Measurements from ENCODE around the gene ANO9.

The ANO9 gene

DNA sequence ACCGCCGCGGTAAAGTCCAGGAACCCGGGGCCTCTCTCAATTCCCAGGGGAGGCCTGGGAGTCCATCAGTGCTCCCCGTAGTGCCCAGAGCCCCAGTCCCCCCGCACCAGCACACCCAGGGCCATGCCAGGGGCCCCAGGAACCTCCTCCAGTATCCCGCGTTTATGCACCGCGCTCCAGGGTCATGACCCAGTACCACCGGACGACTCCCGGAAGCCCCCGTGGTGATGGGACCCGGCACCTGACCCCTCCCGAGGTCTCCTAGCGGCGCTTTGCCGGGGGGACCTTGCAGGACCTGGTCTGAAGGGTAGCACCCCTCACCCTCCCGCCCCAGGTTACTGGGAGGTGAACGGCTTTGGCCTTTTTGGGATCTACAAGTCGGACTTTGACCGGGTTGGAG lies 61.3 kb downstream of the ANO9 start:
- DNase-seq: no peak

DNA sequence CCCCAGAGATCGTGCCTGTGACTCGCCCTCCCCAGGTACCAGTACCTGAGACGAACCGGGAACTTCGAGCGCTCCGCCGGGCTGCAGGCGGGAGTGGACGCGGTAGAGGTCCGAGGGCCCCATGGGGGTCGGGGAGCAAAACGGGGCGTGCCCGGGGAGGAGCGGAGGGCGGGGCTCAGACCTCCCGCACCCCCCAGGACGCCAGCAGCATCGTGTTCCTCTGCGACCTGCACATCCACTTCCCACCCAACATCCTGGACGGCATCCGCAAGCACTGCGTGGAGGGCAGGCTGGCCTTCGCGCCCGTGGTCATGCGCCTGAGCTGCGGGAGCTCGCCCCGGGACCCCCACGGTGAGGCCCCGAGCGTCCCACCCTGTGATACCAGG lies 61.7 kb downstream of the ANO9 start:
- DNase-seq: no peak

DNA sequence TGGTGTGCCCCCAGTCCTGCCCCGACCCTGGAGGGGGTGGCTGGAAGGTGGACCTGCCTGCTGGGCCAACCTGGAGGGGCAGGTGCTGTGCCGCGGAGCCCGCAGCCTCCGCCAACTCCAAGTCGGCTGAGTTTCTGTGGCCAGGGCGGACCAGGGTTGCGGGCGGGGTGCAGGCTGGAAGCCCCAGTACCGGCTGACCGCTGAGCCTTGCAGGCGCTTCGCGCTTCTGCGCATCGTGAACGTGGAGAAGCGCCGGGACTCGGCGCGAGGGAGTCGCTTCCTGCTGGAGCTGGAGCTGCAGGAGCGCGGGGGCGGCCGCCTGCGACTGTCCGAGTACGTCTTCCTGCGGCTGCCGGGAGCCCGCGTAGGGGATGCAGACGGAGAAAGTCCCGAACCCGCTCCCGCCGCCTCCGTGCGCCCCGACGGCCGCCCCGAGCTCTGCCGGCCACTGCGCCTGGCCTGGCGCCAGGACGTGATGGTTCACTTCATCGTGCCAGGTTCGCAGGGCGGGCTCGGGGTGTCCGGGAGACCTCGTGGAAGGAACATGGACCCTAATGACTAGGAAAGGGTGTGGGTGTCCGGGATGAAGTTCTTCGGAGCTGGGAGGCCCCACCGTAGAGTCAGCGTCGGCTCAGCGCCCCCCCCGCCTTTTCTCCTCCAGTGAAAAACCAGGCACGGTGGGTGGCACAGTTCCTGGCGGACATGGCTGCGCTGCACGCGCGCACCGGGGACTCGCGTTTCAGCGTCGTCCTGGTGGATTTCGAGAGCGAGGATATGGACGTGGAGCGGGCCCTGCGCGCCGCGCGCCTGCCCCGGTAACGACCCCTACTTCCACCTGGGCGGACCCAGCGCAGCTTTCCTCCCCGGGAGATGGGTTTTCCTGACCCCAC lies 62.4 kb downstream of the ANO9 start:
- DNase-seq: no peak

GRCh38 chr11:377883-378500 lies 63.8 kb downstream of the ANO9 start:
- no peak for DNase-seq

DNA sequence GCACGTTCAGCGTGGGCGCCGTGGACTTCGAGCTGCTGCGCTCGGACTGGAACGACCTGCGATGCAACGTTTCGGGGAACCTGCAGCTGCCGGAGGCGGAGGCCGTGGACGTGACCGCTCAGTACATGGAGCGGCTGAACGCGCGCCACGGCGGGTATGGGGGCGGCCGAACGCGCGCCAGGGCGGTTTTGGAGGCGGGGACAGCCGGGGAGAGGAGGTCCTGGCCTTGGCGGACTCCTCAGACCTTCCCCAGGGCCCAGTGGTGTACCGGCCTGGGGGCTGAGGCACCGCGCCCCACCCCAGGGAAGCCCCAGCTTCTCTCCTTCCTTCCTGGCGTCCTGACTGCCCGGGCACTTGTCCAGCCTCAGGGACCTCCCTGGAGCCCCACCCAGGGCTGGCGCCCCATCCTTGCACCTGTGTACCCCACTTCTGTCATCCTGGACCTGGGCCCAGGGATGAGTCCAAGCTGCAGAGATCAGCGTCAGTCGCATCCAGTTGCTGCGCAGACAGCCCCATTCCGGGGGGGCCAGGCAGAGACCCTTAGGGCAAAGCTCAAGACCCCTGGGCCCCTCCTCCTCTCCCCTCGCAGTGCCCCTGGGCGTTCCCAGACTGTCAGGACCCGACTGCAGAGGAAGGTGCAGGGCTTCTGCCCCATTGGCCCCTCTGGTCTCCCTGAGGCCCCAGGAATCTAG lies 64.5 kb downstream of the ANO9 start:
- DNase-seq: no peak

GRCh38 chr11:376531-377173 lies 65.2 kb downstream of the ANO9 start:
- no peak for DNase-seq

DNA sequence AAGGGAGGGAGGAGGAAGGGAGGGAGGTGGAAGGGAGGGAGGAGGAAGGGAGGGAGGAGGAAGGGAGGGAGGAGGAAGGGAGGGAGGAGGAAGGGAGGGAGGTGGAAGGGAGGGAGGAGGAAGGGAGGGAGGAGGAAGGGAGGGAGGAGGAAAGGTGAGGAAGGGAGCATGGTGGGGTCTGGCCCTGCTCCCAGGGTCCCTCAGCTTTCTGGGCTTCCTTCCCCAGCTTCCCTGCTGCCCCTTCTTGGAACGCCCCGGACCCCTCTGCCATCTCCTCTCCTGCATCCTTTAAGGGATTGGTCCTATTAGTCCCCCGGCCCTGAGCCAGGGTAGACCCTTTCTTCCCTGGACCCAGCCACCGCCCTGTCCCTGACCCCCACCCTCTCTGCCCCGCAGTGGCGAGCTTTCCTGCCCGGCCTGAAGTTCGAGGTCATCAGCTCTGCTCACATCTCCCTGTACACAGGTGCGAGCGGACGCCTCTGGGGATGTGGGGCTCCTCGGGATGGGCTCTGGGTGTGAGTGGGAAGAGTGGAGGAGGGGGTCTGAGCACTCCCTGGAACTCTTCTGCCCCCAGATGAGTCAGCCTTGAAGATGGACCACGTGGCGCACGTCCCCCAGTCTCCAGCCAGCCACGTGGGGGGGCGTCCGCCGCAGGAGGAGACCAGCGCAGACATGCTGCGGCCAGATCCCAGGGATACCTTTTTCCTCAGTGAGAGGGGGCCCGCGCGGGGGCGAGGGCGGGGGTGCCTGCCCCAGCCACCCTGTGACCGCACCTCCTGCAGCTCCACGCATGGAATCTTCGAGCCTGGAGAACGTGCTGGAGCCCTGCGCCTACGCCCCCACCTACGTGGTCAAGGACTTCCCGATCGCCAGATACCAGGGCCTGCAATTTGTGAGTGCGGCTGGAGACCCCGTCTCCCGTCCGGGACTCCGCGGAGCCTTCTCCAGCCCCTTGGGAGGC lies 66.5 kb downstream of the ANO9 start:
- DNase-seq: no peak

- no peak for DNase-seq
Observed at GRCh38 chr11:373716-374551, 67.9 kb downstream of the ANO9 start.

- no peak for DNase-seq
Observed at GRCh38 chr11:372809-373715, 68.7 kb downstream of the ANO9 start.

DNA sequence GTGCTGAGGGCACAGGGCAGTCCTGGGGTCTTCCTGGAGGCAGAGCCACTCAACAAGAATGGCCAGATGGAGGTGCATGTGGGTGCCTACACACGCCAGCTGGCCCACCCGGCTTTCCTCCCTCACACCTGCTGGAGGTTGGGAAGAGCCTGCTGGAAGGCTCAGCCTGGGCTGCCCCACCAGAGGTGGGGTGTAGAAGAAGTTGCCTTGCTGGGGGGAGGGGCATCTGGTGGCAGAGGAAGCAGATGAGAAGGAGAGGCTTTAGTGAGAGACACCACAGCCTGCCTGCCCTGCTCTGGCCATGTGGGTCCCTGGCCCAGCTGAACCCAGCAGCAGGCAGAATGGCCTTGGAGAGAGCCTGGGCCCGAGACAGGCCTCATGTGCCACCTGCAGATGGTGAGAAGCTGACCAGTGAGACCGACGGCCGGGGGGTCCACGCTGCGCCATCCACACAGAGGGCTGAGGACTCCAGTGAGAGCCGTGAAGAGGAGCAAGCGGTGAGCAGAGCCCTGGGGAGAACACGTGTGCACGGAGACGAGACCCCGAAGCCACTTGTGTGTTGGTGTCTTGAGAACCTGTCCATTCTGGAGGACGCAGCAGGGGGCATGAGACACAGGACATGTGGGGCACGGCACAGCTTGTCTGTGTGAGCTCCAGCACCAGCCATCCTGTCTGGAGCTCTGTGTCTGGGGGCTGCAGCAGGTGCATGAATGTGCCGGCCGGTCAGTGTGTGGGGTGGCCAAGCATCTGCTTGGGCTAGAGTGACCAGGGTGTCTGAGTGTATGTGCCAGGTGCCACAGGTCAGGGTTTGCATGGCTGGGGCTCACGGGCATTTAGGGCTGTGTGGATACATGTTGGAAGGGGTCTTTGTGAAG lies 69.9 kb downstream of the ANO9 start:
- no peak for DNase-seq

DNA sequence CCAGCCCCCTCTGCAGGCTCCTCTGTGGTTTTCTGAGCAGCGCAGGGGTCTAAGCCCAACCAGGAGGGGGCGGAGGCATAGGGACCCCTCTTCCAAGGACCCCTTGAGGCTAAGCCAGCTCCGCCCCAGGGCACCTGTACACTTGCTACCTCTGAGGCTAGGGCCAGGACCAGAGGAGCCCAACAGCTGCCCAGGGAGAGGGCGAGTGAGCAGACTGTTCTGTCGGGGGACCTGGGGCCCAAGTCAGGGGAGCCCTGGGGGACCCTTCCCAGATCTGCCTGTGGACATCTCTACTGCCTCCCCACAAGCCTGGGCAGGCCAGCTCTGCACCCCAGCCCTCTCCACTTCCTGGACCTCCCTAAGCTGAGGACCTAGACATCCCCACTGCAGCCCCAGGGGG lies 70.8 kb downstream of the ANO9 start:
- no peak for DNase-seq

DNA sequence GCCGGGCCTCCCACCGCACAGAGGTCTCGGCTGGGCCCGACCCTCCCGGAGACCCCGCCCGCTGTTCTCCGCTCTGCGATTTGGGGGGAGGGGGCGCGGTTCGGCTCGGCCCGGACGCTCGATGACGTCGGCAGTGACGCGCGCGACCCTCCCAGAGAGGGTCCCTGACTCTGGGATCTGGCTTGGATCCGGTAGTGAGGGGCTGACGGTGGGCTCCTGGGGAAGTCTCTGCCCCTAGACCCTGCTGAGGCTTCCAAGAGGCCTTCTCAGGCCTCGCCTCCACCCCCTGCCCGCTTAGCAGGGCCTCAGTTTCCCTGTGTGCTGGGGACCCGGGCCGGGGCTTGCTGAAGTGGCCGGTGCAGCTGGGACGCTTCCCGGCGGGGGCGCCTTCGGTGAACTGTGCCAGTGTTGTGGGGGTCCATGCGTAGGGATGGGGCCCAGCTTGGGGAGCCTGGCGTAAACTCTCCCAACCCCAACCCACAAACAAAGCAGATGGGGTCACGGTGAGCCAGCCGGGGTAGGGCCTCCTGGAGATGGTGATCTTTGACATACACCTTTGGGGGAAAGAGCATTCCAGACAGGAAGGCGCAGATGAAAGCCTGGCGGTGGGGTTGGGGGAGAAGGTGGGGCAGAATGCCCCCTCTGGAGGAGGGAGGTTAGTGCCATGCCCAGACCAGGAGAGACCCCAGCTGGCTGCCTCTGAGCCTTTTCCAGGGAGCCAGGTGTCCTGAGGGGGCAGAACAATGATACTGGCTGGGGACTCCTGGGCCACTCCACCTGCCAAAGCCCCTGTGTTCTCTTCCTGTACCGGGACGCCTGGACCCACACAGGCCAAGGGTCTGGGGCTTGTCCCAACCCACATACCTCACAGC lies 71.5 kb downstream of the ANO9 start:
- DNase-seq: no peak

GRCh38 chr11:369336-370018 lies 72.3 kb downstream of the ANO9 start, which contains the start of gene B4GALNT4:
TSS of gene B4GALNT4 (plus strand) at chr11:369499. CDS start at chr11:369804, 305 bp downstream.
- no peak for DNase-seq

DNA sequence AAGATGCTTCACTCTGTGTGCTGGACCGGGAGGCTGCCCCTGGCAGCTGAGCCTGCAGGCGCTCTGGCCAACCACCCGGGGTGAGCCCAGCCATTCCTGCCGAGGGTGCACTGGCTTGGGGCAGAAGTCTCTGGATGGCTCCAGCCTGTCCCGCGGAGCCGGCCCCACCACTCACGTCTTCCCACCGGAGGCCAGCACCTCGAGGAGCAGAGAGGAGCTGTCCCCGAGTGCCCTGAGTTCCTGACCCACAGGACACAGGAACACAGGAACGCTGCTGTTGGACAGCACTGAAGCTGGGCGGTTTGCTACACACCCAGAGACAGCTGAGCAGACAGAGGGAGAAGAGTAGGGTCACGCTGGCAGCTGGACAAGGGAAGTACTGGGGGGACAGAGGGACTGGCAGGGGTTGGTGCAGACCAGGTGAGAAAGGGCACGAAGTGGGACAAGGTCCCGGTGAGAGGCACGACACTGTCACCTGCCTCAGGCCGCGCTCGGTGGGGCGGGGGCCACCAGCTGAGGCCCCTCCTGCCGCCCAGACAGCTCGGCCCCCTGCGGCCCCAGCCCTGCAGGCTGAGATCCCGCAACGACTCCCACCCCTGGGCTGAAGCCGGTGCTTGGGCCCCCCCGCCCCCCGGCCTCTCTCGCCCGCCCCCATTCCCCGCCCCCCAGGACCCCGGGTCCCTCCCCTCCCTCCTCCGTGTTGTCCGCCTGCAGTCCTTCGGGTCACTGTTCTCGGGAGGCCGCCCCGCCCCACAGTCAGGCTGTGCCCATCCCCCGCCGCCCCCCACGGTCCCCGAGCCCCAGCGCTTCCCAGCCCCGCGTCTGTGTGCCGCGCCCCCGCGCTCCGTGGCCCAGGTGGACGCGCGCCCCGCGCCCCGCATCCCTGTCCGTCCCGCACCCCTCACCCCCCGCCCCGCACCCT lies 73.1 kb downstream of the ANO9 start:
- no peak for DNase-seq

DNA sequence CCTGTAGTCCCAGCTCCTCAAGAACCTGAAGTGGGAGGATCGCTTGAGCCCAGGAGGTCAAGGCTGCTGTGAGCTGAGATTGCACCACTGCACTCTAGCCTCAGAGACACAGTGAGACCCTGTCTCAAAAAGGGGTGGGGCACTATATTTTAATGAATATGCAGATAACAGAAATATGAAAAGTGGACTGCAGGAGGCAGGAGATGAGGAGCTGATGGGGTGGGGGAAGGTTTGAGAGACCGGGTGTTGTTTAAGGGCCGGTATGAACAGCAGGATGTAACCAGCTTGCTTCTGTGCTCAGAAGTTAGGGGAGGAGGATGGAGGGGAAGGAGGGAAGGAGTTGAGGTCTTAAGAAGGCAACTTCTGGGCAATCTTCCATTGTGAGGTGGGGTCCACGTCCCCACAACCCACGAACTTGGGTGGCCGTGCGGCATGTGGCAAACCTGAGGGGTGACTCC lies 73.8 kb downstream of the ANO9 start:
- no peak for DNase-seq

Measured in Kasumi-1 (cell line).